Suprapubic skin (tissue), 4 donors: ENCODE results near the gene REPIN1. TPM values are rescaled to one million over a fixed set of nuclear protein-coding genes. Genes with fewer than 3 reads are reported as not detected.

ENCODE experiments used
- DNase-seq, 2 donors: peaks; one replicate each; pipeline ENCODE4 v3.0.0-alpha.2; 2019; ENCODE audit warnings: low spot score in 2 of 2
- H3K27ac ChIP-seq: fragments of 200-600 bp; sonication (generic); one replicate; pipeline ENCODE4 v1.5.1; 2019
- H3K27me3 ChIP-seq: fragments of 200-600 bp; sonication (generic); one replicate; pipeline ENCODE4 v1.5.1; 2019
- H3K36me3 ChIP-seq: fragments of 200-600 bp; sonication (generic); one replicate; pipeline ENCODE4 v1.5.1; 2019
- H3K4me1 ChIP-seq: fragments of 200-600 bp; sonication (generic); one replicate; pipeline ENCODE4 v1.5.1; 2019
- H3K4me3 ChIP-seq: fragments of 200-600 bp; sonication (generic); one replicate; pipeline ENCODE4 v1.5.1; 2019; ENCODE audit warnings: mild to moderate bottlenecking
- H3K9me3 ChIP-seq: fragments of 200-600 bp; sonication (generic); one replicate; pipeline ENCODE4 v1.5.1; 2019
- CTCF ChIP-seq, 2 donors: fragments of 200-600 bp in 1 of 2; fragments of 450-650 bp in 1 of 2; sonication (generic) in 1 of 2; IDR thresholded peaks; one replicate each; pipeline ENCODE4 v1.5.1; 2016 to 2019; ENCODE audit warnings: antibody characterized with exemption in 2 of 2, mild to moderate bottlenecking in 1 of 2, moderate library complexity in 1 of 2
- EP300 ChIP-seq: sonication (generic); formaldehyde crosslinking; IDR thresholded peaks from one replicate; pipeline ENCODE4 v1.6.1; 2017; ENCODE audit warnings: antibody characterized with exemption
- POLR2A ChIP-seq, 2 donors: fragments of 450-650 bp; IDR thresholded peaks; one replicate each; pipeline ENCODE4 v1.6.1; 2017; ENCODE audit warnings: antibody characterized with exemption in 2 of 2, mild to moderate bottlenecking in 2 of 2, moderate library complexity in 2 of 2
- POLR2AphosphoS5 ChIP-seq, 3 donors: sonication (generic); formaldehyde crosslinking; IDR thresholded peaks; one replicate each; pipeline ENCODE4 v1.6.1; 2017; ENCODE audit warnings: antibody characterized with exemption in 3 of 3
- WGBS: methylation state at CpG from one replicate; pipeline ENCODE4 v1.1.5; 2018; 5-methylcytosine and 5-hydroxymethylcytosine counted together
- total RNA-seq, 4 donors: library from RNA; depleted of rRNA; stranded (reverse); fragments of >200 nt; gene quantifications; one replicate each; pipeline ENCODE4 v1.1.0, GENCODE V29; 2016

Gene REPIN1
- total RNA-seq, 4 donors from 2014 or later = 56.1 to 75.5 (median 73.7) TPM

- Histone ChIP-seq H3K36me3 (no peaks in the 10 kb centered on the region), H3K27me3 (no peaks in the 10 kb centered on the region), H3K27ac (no peak overlapping the region), H3K9me3 (no peaks in the 10 kb centered on the region), H3K4me3 (no peak overlapping the region), H3K4me1 (peaks cover 21% of the 10 kb centered on the region)
- DNase-seq = no peak
- no peak for TF ChIP-seq CTCF (IDR thresholded peaks at IDR 0.05)
- no peak for TF ChIP-seq POLR2A (IDR thresholded peaks at IDR 0.05)
- TF ChIP-seq EP300 = no peak
- no peak for TF ChIP-seq POLR2AphosphoS5 (IDR thresholded peaks at IDR 0.05)
- 90% methylated on average over 10 of the region's 10 CpGs for WGBS
These were observed 3.4 kb upstream of the REPIN1 start for GRCh38 chr7:150365194-150365593.

- 87% methylated on average over 5 of the region's 5 CpGs for WGBS
- H3K4me3 ChIP-seq = no peak overlapping the region
- TF ChIP-seq POLR2A (IDR thresholded peaks at IDR 0.05) = no peak
- TF ChIP-seq CTCF (IDR thresholded peaks at IDR 0.05) = no peak
- TF ChIP-seq EP300 = no peak
- TF ChIP-seq POLR2AphosphoS5 (IDR thresholded peaks at IDR 0.05) = no peak
- H3K27ac ChIP-seq = no peak overlapping the region
- H3K27me3 ChIP-seq = no peaks in the 10 kb centered on the region
- H3K4me1 ChIP-seq = peaks cover 28% of the 10 kb centered on the region
- H3K9me3 ChIP-seq = no peaks in the 10 kb centered on the region
- no peaks in the 10 kb centered on the region for H3K36me3 ChIP-seq
- no peak for DNase-seq
These were observed 2.8 kb upstream of the REPIN1 start for GRCh38 chr7:150365673-150366398.

GRCh38 chr7:150367677-150368095, 936 bp upstream of the REPIN1 start:
- 35% methylated on average over 8 of the region's 8 CpGs for WGBS
- peak overlapping the region; percentile 93 for H3K27ac ChIP-seq
- no peaks in the 10 kb centered on the region for H3K27me3 ChIP-seq
- peak overlapping the region; percentile 75 for H3K4me3 ChIP-seq
- H3K36me3 ChIP-seq = peaks cover 17% of the 10 kb centered on the region
- no peak for TF ChIP-seq CTCF (IDR thresholded peaks at IDR 0.05)
- no peak for TF ChIP-seq EP300
- TF ChIP-seq POLR2A (IDR thresholded peaks at IDR 0.05) = no peak
- TF ChIP-seq POLR2AphosphoS5 (IDR thresholded peaks at IDR 0.05) = no peak
- H3K9me3 ChIP-seq = no peaks in the 10 kb centered on the region
- H3K4me1 ChIP-seq = peaks cover 42% of the 10 kb centered on the region
- DNase-seq = no peak

GRCh38 chr7:150368884-150369747, 494 bp downstream of the REPIN1 start:
- TF ChIP-seq POLR2A (IDR thresholded peaks at IDR 0.05) (no peak), CTCF (IDR thresholded peaks at IDR 0.05) (no peak), POLR2AphosphoS5 (IDR thresholded peaks at IDR 0.05) (peak in 1 of 3 donors; percentile 13)
- H3K36me3 ChIP-seq = peaks cover 28% of the 10 kb centered on the region
- H3K27ac ChIP-seq = peak overlapping the region; percentile 93
- DNase-seq = no peak
- H3K4me1 ChIP-seq = peaks cover 56% of the 10 kb centered on the region
- peak overlapping the region; percentile 75 for H3K4me3 ChIP-seq
- no peaks in the 10 kb centered on the region for H3K27me3 ChIP-seq
- WGBS = 7% methylated on average over 5 of the region's 58 CpGs
- no peaks in the 10 kb centered on the region for H3K9me3 ChIP-seq
